ENCODE measurements around the gene ADAMTSL1. TPM values are rescaled to one million over a fixed set of nuclear protein-coding genes. Genes with fewer than 3 reads are reported as not detected.

The ADAMTSL1 gene
- total and polyA plus RNA-seq, 2 of the 13 experiments (the other 11 are each of a cell fraction or from before 2014, with no cell fraction given), result not detected

- WGBS (ENCODE audit: low lambda C conversion rate), result 0% methylated on average over 2 of the region's 2 CpGs
- no peak overlapping the region for H3K27ac ChIP-seq (ENCODE audit: extremely low read length, insufficient read depth, low read length)
- 0 out of 5 replicates have a peak, but pooled peaks cover 0 to 3% of the 10 kb centered on the region in 2 experiments for H3K27me3 ChIP-seq (ENCODE audit: control insufficient read depth in 1 of 2, insufficient read depth in 2 of 2, low read length in 2 of 2)
- CTCF ChIA-PET (ENCODE audit: low intra/inter-chr PET ratio, low total read pairs), result no interaction called here
- no peaks in the 10 kb centered on the region for H4K20me1 ChIP-seq (ENCODE audit: insufficient read depth, low read length)
- 0 out of 2 replicates have a peak, but pooled peaks cover 6% of the 10 kb centered on the region for H3K4me1 ChIP-seq (ENCODE audit: insufficient read depth, low read length)
- H3K79me2 ChIP-seq (ENCODE audit: insufficient read depth, low read length), result no peaks in the 10 kb centered on the region
- POLR2A ChIA-PET, result no interaction called here
- TF ChIP-seq LCORL (IDR thresholded peaks at IDR 0.05), result no peak
- TF ChIP-seq LCORL (CRISPR knock-in tag; IDR thresholded peaks at IDR 0.05), result no peak
- no peak for TF ChIP-seq ZBTB8A (CRISPR knock-in tag; IDR thresholded peaks at IDR 0.05; ENCODE audit: borderline replicate concordance, low read depth)
- no peak for TF ChIP-seq JDP2 (CRISPR knock-in tag; IDR thresholded peaks at IDR 0.05; ENCODE audit: borderline replicate concordance)
- no peak for TF ChIP-seq ZNF207 (IDR thresholded peaks at IDR 0.05; ENCODE audit: borderline replicate concordance)
- no peak for TF ChIP-seq ZBTB2 (CRISPR knock-in tag; IDR thresholded peaks at IDR 0.05; ENCODE audit: low read depth)
- no peak for TF ChIP-seq MIER2 (CRISPR knock-in tag; IDR thresholded peaks at IDR 0.05)
- ATAC-seq (no peak), DNase-seq (ENCODE audit: low spot score) (no peak), FAIRE-seq (no peak)
- in situ Hi-C loops (cut with HindIII; ENCODE audit: extremely low pct_ligation_motif_present, low pct_unique_long_range_greater_than_20kb) (no loop called here), intact Hi-C loops (cut with micrococcal nuclease; ENCODE audit: unreplicated experiment) (no loop called here)
- no peaks in the 10 kb centered on the region for H3K36me3 ChIP-seq (replicated peaks in 1 of 2; ENCODE audit: control insufficient read depth in 1 of 2, insufficient read depth in 2 of 2, low read length in 2 of 2)
- no peaks in the 10 kb centered on the region for H3K9me3 ChIP-seq (ENCODE audit: low read length)
- H3K4me3 ChIP-seq (replicated peaks in 1 of 3; ENCODE audit: insufficient read depth in 1 of 3, low read depth in 2 of 3, low read length in 3 of 3), result no peak overlapping the region
- BruUV-seq (replicated peaks), result no TSS peak
- H3K9ac ChIP-seq (ENCODE audit: insufficient read depth, low read depth, low read length), result no peak overlapping the region
- no peak overlapping the region for H3K4me2 ChIP-seq (ENCODE audit: low read depth, low read length)
- no peak overlapping the region for H2AFZ ChIP-seq (ENCODE audit: low read length)
Measured at GRCh38 chr9:18778846-18779245, 304.9 kb downstream of the ADAMTSL1 start.

GRCh38 chr9:18783909-18784308, 310.0 kb downstream of the ADAMTSL1 start:
- Histone ChIP-seq H3K27ac (ENCODE audit: extremely low read length, insufficient read depth, low read length) (no peak overlapping the region), H3K79me2 (ENCODE audit: insufficient read depth, low read length) (no peaks in the 10 kb centered on the region), H3K4me3 (replicated peaks in 1 of 3; ENCODE audit: insufficient read depth in 1 of 3, low read depth in 2 of 3, low read length in 3 of 3) (no peak overlapping the region), H3K9ac (ENCODE audit: insufficient read depth, low read depth, low read length) (no peak overlapping the region), H3K4me1 (ENCODE audit: insufficient read depth, low read length) (no peaks in the 10 kb centered on the region), H4K20me1 (ENCODE audit: insufficient read depth, low read length) (no peaks in the 10 kb centered on the region), H3K9me3 (ENCODE audit: low read length) (no peaks in the 10 kb centered on the region), H2AFZ (ENCODE audit: low read length) (no peak overlapping the region), H3K4me2 (ENCODE audit: low read depth, low read length) (no peak overlapping the region), H3K36me3 (replicated peaks in 1 of 2; ENCODE audit: control insufficient read depth in 1 of 2, insufficient read depth in 2 of 2, low read length in 2 of 2) (no peaks in the 10 kb centered on the region), H3K27me3 (ENCODE audit: control insufficient read depth in 1 of 2, insufficient read depth in 2 of 2, low read length in 2 of 2) (0 out of 5 replicates have a peak, but pooled peaks cover 0 to 3% of the 10 kb centered on the region in 2 experiments)
- DNase-seq (ENCODE audit: low spot score) (no peak), ATAC-seq (no peak), FAIRE-seq (no peak)
- ChIA-PET POLR2A (no interaction called here), CTCF (ENCODE audit: low intra/inter-chr PET ratio, low total read pairs) (no interaction called here)
- TF ChIP-seq SALL1 (CRISPR knock-in tag; IDR thresholded peaks at IDR 0.05) (no peak), SP1 (IDR thresholded peaks at IDR 0.05) (no peak), SP1 (CRISPR knock-in tag; IDR thresholded peaks at IDR 0.05) (no peak), IRX3 (CRISPR knock-in tag; IDR thresholded peaks at IDR 0.05; ENCODE audit: borderline replicate concordance, low read depth) (no peak)
- no TSS peak for BruUV-seq (replicated peaks)
- in situ Hi-C loops (cut with HindIII; ENCODE audit: extremely low pct_ligation_motif_present, low pct_unique_long_range_greater_than_20kb), result no loop called here
- WGBS (ENCODE audit: low lambda C conversion rate), result 10% methylated on average over 3 of the region's 3 CpGs
- intact Hi-C loops (cut with micrococcal nuclease; ENCODE audit: unreplicated experiment), result no loop called here

All from HepG2 (cell line).